Activated naive CD4-positive, alpha-beta T cell treated with anti-CD3 and anti-CD28 coated beads for 36 hours (primary cell): ENCODE results near the gene GAA. TPM values are rescaled to one million over a fixed set of nuclear protein-coding genes. Genes with fewer than 3 reads are reported as not detected.

Experiments
- CTCF ChIA-PET: fragments of 350-600 bp; sonication (Branson Sonifier 250); formaldehyde crosslinking; loops from one replicate; lab custom pipeline; 2021; ENCODE audit warnings: antibody characterized with exemption; lab: Charles Lee
- DNase-seq: peaks from one replicate; pipeline ENCODE4 v3.0.0-alpha.2; 2020
- H3K27ac Mint-ChIP-seq: one replicate; pipeline ENCODE4 v1.8.0; 2021; ENCODE audit warnings: mild to moderate bottlenecking, mixed read lengths
- H3K27me3 Mint-ChIP-seq: one replicate; pipeline ENCODE4 v1.8.0; 2021; ENCODE audit warnings: low read depth, mixed read lengths
- H3K36me3 Mint-ChIP-seq: one replicate; pipeline ENCODE4 v1.8.0; 2021; ENCODE audit warnings: low read depth, mixed read lengths
- H3K4me1 Mint-ChIP-seq: one replicate; pipeline ENCODE4 v1.8.0; 2021; ENCODE audit warnings: low read depth, mixed read lengths
- H3K4me3 Mint-ChIP-seq: one replicate; pipeline ENCODE4 v1.8.0; 2021; ENCODE audit warnings: mild to moderate bottlenecking, moderate library complexity, mixed read lengths
- H3K9me3 Mint-ChIP-seq: one replicate; pipeline ENCODE4 v1.8.0; 2021; ENCODE audit warnings: mixed read lengths
- intact Hi-C: fragments of 100-400 bp; cut with micrococcal nuclease; formaldehyde crosslinking; loops from one replicate; pipeline ENCODE4 v1.15.1; 2023
- total RNA-seq, 2 experiments: library from RNA; stranded (reverse); gene quantifications; one replicate each; pipeline ENCODE4 v1.2.3, GENCODE V29; 2021

Gene GAA
- total RNA-seq: 10 to 100 TPM; 32.1 to 33.2 TPM

DNA sequence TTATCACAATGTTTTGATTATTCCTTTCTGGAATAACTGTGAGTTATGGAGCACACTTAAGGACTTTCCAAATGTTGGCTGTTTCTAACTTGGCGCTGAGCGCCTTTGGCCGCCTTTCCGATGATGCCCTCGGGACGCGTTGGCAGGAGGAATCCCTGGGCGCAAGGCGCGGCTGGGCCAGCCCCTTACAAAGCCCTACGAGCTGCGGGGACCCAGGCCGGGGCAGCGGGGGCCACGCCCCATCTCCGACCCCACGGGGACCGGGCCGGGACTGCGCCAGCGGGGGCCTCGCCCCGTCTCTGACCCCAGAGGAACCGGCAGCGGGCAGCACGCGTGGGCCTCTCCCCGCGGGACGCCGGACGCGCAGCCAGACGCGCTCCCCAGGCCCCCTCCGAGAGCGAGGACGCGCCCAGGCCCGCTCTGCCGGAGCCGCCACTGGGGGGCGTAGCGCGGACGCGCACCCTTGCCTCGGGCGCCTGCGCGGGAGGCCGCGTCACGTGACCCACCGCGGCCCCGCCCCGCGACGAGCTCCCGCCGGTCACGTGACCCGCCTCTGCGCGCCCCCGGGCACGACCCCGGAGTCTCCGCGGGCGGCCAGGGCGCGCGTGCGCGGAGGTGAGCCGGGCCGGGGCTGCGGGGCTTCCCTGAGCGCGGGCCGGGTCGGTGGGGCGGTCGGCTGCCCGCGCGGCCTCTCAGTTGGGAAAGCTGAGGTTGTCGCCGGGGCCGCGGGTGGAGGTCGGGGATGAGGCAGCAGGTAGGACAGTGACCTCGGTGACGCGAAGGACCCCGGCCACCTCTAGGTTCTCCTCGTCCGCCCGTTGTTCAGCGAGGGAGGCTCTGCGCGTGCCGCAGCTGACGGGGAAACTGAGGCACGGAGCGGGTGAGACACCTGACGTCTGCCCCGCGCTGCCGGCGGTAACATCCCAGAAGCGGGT is at the start of gene GAA:
GAA (plus strand) TSS at position 571 of the 935 bp plus-strand sequence. CDS start 3,006 bp downstream, outside the sequence.
- peak within 1 kb of the TSS; percentile 92 for H3K4me3 Mint-ChIP-seq
- H3K27ac Mint-ChIP-seq: peak within 1 kb of the TSS; percentile 59
- DNase-seq: peak; percentile 84
- no peaks in the 10 kb centered on the region for H3K27me3 Mint-ChIP-seq
- peaks cover 28% of the 10 kb centered on the region for H3K4me1 Mint-ChIP-seq
- H3K36me3 Mint-ChIP-seq: no peaks in the 10 kb centered on the region
- H3K9me3 Mint-ChIP-seq: no peaks in the 10 kb centered on the region
- intact Hi-C loops: loop anchor here (1.0 to 5.0 kb wide), 4 partner anchors 46 to 1136 kb away; partner anchors contain the start of genes EIF4A3, NDUFAF8 and TEPSIN
- CTCF ChIA-PET: interaction anchor here (0.6 to 1.6 kb wide), 26 partner anchors 9 to 997 kb away, joined by 3 to 11 read pairs (median 4); no protein-coding TSS in a partner anchor

DNA sequence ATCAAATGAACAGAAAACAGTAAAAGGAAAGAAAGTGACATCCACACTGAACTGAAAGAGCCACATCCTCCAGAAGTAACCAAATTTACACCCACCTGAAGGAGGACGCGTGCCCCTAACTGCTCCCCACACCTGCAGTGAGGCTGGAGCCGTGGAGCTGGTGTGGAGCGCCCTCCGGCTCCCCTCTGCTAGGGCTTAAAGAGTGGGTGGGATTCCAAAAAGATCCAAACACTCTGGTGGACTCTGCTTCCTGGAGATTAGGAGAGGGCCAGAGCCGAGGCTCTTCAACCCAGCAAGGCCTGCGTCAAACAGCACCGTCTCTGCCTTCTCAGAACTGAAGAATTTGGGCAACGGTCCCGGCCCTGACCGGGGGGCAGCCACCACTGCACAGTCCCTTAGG is 49.7 kb upstream of the GAA start:
- intact Hi-C loops: no loop called here
- Mint-ChIP-seq H3K4me3 (no peak overlapping the region), H3K27ac (no peak overlapping the region), H3K4me1 (no peaks in the 10 kb centered on the region), H3K36me3 (no peaks in the 10 kb centered on the region), H3K27me3 (no peaks in the 10 kb centered on the region), H3K9me3 (no peaks in the 10 kb centered on the region)
- DNase-seq: no peak
- CTCF ChIA-PET: no interaction called here

DNA sequence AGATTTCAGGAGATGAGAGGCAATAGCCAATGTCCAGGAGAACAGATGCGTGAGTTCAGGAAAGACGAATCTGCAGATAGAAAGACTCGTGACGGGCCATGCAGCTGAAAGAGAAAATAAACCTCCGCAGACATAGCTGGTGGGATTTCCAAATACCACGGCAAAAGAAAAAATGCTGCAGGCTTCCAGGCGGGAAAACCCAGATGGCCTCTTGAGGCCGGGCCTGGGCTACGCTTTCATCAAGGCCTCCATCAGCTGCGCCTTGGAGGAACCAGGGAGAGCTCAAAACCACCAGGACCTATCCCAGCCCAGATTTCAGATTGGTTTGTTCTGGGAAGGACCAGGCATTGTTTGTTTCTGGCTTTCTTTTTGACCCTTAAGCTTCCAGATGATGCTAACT is 48.3 kb upstream of the GAA start:
- H3K27me3 Mint-ChIP-seq: no peaks in the 10 kb centered on the region
- CTCF ChIA-PET: no interaction called here
- H3K36me3 Mint-ChIP-seq: no peaks in the 10 kb centered on the region
- no peak overlapping the region for H3K4me3 Mint-ChIP-seq
- H3K4me1 Mint-ChIP-seq: no peaks in the 10 kb centered on the region
- no peak overlapping the region for H3K27ac Mint-ChIP-seq
- intact Hi-C loops: no loop called here
- no peaks in the 10 kb centered on the region for H3K9me3 Mint-ChIP-seq
- DNase-seq: no peak

DNA sequence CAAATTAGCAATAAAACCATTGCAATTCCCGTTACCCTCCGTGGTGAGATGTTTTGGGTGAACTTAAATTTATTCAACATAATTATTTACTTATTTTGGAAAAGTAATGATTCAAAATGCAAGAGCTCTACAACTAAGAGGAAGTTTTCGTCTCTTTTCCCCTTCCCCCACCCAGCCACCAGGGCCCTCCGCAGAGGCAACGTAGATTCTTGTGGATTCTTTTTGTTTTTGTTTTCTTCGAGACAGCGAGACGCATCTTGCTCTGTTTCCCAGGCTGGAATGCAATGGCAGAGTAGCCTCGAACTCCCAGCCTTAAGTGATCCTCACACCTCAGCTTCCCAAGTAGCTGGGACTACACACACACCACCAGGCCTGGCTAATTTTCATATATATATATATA is 45.8 kb upstream of the GAA start:
- no peak overlapping the region for H3K4me3 Mint-ChIP-seq
- no peaks in the 10 kb centered on the region for H3K36me3 Mint-ChIP-seq
- H3K27me3 Mint-ChIP-seq: no peaks in the 10 kb centered on the region
- CTCF ChIA-PET: no interaction called here
- no peak for DNase-seq
- H3K4me1 Mint-ChIP-seq: no peaks in the 10 kb centered on the region
- intact Hi-C loops: no loop called here
- no peak overlapping the region for H3K27ac Mint-ChIP-seq
- no peaks in the 10 kb centered on the region for H3K9me3 Mint-ChIP-seq

DNA sequence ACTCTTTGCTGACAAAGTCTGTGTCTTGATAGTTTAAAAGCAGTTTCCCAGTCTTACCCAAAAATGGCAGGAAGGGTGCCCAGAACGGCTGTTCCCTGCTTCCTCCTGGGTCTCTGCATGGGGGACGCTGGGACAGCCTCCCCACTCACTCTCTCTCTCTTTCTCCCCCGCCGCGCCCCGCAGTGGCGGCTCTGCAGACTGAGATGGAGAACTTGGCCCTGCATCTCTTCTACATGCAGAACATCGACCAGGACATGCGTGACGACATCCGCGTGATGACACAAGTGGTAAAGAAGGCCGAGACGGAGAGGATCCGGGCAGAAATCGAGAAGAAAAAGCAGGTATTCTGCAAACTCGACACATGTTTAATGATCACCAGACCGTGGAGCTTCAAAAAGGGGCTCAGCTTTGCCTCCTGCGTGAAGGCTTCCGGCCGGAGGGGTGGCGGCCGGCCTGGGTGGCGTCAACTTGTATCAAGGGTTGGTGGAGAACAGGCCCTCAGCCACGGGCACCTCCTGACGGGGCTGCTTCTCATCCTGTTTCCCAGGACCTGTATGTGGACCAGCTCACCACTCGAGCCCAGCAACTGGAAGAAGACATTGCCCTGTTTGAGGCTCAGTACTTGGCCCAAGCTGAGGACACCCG is 42.9 kb upstream of the GAA start:
- CTCF ChIA-PET: interaction anchor here (0.5 to 0.7 kb wide), 2 partner anchors 60 to 548 kb away, joined by 3 to 4 read pairs; no protein-coding TSS in a partner anchor

DNA sequence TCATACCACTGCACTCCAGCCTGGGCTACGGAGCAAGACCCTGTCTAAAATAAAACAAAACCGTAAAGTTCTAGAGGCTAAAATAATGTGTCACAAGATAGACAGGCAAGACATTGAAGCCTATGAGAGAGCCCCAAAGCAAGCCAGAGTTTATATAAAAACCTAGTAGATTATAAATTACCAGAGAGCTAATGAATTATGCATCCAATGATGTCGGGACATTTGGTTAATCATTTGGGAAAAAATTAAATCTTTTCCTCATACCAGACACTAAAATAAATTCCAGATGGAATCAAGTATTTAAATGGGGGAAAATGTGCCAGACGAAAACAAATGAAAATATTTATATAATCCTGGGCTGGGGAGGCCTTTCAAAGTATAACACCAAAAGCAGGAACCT is 40.7 kb upstream of the GAA start:
- DNase-seq: no peak
- H3K4me1 Mint-ChIP-seq: no peaks in the 10 kb centered on the region
- CTCF ChIA-PET: no interaction called here
- no peak overlapping the region for H3K27ac Mint-ChIP-seq
- H3K36me3 Mint-ChIP-seq: no peaks in the 10 kb centered on the region
- intact Hi-C loops: no loop called here
- no peaks in the 10 kb centered on the region for H3K9me3 Mint-ChIP-seq
- no peaks in the 10 kb centered on the region for H3K27me3 Mint-ChIP-seq
- H3K4me3 Mint-ChIP-seq: no peak overlapping the region

More for the DNA sequence above, 42.9 kb upstream of the GAA start:
- H3K4me1 Mint-ChIP-seq: no peaks in the 10 kb centered on the region
- H3K9me3 Mint-ChIP-seq: no peaks in the 10 kb centered on the region
- no peaks in the 10 kb centered on the region for H3K36me3 Mint-ChIP-seq
- no peaks in the 10 kb centered on the region for H3K27me3 Mint-ChIP-seq
- no peak for DNase-seq
- H3K27ac Mint-ChIP-seq: no peak overlapping the region
- H3K4me3 Mint-ChIP-seq: no peak overlapping the region
- intact Hi-C loops: no loop called here

DNA sequence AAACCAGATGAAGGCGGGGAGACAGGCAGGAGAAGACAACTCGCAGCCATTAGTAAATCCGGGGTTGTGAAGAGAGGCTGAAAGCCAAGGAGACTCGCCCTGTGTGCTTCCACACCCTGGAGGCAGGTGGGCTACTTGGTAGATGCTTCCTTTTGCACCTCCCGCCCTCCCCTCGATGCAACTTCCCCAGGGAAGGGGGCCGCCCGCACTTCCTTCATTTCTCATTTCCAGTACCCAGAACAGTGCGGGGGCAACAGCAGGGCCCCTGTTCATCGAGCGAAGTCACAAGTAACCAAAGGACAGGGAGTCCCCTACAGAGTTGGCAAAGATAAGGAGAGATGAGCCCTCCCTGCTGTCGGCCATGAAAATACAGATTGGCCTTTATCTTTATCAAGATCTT is 40.0 kb upstream of the GAA start:
- intact Hi-C loops: no loop called here
- Mint-ChIP-seq H3K36me3 (no peaks in the 10 kb centered on the region), H3K4me3 (no peak overlapping the region), H3K9me3 (no peaks in the 10 kb centered on the region), H3K4me1 (no peaks in the 10 kb centered on the region), H3K27me3 (no peaks in the 10 kb centered on the region), H3K27ac (no peak overlapping the region)
- CTCF ChIA-PET: no interaction called here
- no peak for DNase-seq

DNA sequence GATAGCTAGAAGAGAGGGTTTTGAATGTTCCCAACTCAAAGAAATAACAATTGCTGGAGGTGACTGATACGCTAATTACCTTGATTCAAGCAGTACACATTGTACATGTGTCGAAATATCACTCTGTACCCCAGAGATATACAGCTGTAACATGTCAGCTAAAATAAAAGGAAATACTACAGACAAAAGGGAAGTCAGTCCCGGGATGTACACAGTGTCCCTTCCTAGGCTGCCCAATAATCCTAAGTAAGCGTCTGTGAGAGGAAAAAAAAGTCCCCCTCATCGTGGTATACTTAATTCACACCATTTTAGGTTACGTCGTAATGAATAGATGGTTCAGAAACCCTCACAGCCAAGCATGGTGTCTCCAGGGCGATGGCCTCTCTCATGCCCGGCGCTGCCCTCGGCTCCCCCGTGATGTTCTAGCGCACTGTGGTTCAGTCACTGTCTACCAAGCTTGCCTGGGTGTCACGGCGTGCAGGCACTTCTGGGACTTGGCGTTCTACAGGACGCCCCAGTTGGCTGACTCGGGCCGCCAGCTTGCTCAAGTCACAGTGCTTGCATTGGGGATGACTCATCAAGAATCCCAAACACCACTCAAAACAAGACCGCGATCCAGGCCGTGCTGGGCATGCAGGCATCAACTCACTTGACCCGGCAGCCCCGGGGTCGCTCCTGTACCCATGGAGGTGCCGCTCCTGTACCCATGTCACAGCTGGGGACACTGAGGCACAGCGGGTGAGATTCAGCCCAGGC is 37.4 kb upstream of the GAA start:
- H3K27me3 Mint-ChIP-seq: no peaks in the 10 kb centered on the region
- no peak overlapping the region for H3K4me3 Mint-ChIP-seq
- H3K27ac Mint-ChIP-seq: no peak overlapping the region
- no peaks in the 10 kb centered on the region for H3K9me3 Mint-ChIP-seq
- intact Hi-C loops: no loop called here
- H3K4me1 Mint-ChIP-seq: no peaks in the 10 kb centered on the region
- CTCF ChIA-PET: no interaction called here
- no peaks in the 10 kb centered on the region for H3K36me3 Mint-ChIP-seq
- DNase-seq: no peak

DNA sequence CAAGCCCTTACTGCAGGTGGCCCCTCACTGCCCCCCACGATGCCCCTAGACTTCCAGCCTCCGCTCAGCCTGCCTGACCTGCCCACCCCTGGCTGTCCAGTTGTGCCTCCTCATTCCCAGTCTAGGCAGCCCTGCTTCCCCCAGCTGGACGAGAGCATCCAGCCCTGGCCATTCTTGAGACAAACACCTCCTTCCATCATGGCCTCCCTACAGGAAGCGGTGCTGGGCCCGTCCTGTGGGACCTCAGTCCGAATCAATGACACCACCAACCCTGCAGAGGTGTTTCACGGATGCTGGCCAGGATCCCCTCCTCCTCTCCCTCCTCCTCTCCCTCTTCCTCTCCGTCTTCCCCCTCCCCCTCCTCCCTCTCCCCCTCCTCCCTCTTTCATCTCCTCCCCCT is 36.7 kb upstream of the GAA start:
- H3K27ac Mint-ChIP-seq: no peak overlapping the region
- DNase-seq: no peak
- no peaks in the 10 kb centered on the region for H3K9me3 Mint-ChIP-seq
- H3K27me3 Mint-ChIP-seq: no peaks in the 10 kb centered on the region
- H3K4me1 Mint-ChIP-seq: no peaks in the 10 kb centered on the region
- CTCF ChIA-PET: no interaction called here
- H3K4me3 Mint-ChIP-seq: no peak overlapping the region
- intact Hi-C loops: no loop called here
- no peaks in the 10 kb centered on the region for H3K36me3 Mint-ChIP-seq

DNA sequence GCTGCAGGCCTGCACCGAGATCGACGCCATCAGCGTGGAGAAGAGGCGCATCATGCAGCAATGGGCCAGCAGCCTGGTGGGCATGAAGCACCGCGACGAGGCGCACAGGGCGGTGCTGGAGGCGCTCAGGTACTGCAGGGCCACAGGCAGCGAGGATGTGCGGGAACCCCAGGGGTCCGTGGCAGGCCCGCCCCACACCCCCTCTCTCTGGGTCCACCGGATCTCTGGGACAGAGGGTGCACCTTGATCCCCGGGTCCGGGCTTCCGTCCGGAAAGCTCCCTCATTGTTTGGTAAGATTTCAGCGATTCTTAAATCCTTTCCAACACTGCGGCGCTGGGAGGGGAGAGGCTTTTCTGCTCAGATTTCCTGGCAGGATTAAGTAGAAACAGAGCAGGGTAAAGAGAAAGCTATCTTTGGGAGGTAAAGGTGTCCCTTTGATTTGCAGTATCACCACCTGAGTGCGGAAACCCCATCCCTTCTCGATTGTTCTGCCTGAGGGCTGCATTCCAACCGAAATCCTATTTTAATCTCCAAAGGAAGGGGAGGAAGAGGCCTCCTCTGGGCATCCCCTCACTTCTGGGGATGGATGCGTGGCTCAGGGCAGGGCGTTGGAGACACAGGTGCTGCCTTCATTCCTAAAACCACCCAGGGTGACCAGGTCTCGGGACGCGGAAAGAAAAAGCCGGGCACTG is 35.8 kb upstream of the GAA start:
- no peaks in the 10 kb centered on the region for H3K9me3 Mint-ChIP-seq
- CTCF ChIA-PET: no interaction called here
- H3K4me3 Mint-ChIP-seq: no peak overlapping the region
- intact Hi-C loops: no loop called here
- no peak overlapping the region for H3K27ac Mint-ChIP-seq
- no peak for DNase-seq
- H3K27me3 Mint-ChIP-seq: no peaks in the 10 kb centered on the region
- no peaks in the 10 kb centered on the region for H3K4me1 Mint-ChIP-seq
- H3K36me3 Mint-ChIP-seq: no peaks in the 10 kb centered on the region

DNA sequence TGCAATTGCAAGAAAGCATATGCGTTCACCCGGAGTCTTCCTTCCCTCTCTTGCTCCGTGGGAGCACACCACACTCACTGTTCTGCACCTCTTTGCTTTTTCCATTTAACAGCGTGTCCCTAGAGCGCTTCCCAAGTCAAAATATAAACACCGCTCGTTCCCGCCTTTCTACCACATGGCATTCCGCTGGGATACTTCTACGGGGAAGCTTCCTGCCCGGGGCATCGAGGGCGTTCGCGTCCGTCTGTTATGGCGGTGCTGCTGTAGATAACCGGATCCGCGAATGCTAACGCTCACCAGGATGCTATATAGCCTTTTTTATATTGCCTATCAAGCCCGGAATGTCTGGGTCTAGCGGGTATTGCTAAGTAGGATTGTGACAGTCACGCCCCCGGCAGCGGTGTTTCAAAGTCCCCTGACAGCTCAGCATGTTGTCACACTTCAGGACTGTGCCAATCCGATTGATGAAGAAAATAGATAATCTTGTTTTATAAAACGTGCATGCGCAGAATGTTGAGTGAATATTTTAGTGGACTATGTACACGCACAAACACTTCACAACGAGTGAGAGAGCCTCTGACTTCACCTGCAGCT is 33.9 kb upstream of the GAA start:
- H3K27me3 Mint-ChIP-seq: no peaks in the 10 kb centered on the region
- H3K27ac Mint-ChIP-seq: no peak overlapping the region
- H3K36me3 Mint-ChIP-seq: no peaks in the 10 kb centered on the region
- H3K9me3 Mint-ChIP-seq: no peaks in the 10 kb centered on the region
- intact Hi-C loops: no loop called here
- DNase-seq: no peak
- CTCF ChIA-PET: interaction anchor here (0.6 kb wide), 1 partner anchor 17 kb away, joined by 3 read pairs; no protein-coding TSS in a partner anchor
- no peak overlapping the region for H3K4me3 Mint-ChIP-seq
- peaks cover 7% of the 10 kb centered on the region for H3K4me1 Mint-ChIP-seq
